Measurements from ENCODE around the gene ACTN2. TPM values are rescaled to one million over a fixed set of nuclear protein-coding genes. Genes with fewer than 3 reads are reported as not detected.

Gene ACTN2
- total and polyA plus RNA-seq, 2 experiments from 2014 or later, result 0.17 to 0.57 TPM

- no peak overlapping the region for H3K27ac ChIP-seq
- no peak overlapping the region for H3K4me2 ChIP-seq
- H3K4me3 ChIP-seq, result no peak overlapping the region
- no peaks in the 10 kb centered on the region for H3K9me2 ChIP-seq (replicated peaks; ENCODE audit: insufficient read depth)
- no peaks in the 10 kb centered on the region for H3K4me1 ChIP-seq (ENCODE audit: insufficient read depth)
- no peak for DNase-seq (ENCODE audit: low spot score)
- WGBS (ENCODE audit: low lambda C conversion rate, missing lambda C conversion rate), result 63% methylated on average over 5 of the region's 5 CpGs
- TF ChIP-seq EZH2 (IDR thresholded peaks at IDR 0.05; ENCODE audit: borderline replicate concordance) (no peak), EZH2phosphoT487 (IDR thresholded peaks at IDR 0.05; ENCODE audit: low read depth, severe bottlenecking, unreplicated experiment) (no peak)
- TF ChIP-seq, protein P1, sequence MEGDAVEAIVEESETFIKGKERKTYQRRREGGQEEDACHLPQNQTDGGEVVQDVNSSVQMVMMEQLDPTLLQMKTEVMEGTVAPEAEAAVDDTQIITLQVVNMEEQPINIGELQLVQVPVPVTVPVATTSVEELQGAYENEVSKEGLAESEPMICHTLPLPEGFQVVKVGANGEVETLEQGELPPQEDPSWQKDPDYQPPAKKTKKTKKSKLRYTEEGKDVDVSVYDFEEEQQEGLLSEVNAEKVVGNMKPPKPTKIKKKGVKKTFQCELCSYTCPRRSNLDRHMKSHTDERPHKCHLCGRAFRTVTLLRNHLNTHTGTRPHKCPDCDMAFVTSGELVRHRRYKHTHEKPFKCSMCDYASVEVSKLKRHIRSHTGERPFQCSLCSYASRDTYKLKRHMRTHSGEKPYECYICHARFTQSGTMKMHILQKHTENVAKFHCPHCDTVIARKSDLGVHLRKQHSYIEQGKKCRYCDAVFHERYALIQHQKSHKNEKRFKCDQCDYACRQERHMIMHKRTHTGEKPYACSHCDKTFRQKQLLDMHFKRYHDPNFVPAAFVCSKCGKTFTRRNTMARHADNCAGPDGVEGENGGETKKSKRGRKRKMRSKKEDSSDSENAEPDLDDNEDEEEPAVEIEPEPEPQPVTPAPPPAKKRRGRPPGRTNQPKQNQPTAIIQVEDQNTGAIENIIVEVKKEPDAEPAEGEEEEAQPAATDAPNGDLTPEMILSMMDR (IDR thresholded peaks at IDR 0.05; ENCODE audit: poor library complexity), result no peak
- no peaks in the 10 kb centered on the region for H3K9me3 ChIP-seq (ENCODE audit: low read depth)
- no peaks in the 10 kb centered on the region for H3K79me2 ChIP-seq
- H3K36me3 ChIP-seq (replicated peaks; ENCODE audit: insufficient read depth, low read depth), result no peaks in the 10 kb centered on the region
- H2AFZ ChIP-seq, result no peak overlapping the region
- no peaks in the 10 kb centered on the region for H4K20me1 ChIP-seq (ENCODE audit: insufficient read depth, poor library complexity, severe bottlenecking)
- no peaks in the 10 kb centered on the region for H3K27me3 ChIP-seq
Measured at GRCh38 chr1:236748268-236748870, 62.1 kb downstream of the ACTN2 start.

- Histone ChIP-seq H2AFZ (no peak overlapping the region), H3K79me2 (no peaks in the 10 kb centered on the region), H3K9me2 (replicated peaks; ENCODE audit: insufficient read depth) (no peaks in the 10 kb centered on the region), H4K20me1 (ENCODE audit: insufficient read depth, poor library complexity, severe bottlenecking) (no peaks in the 10 kb centered on the region), H3K27me3 (no peaks in the 10 kb centered on the region), H3K9me3 (ENCODE audit: low read depth) (no peaks in the 10 kb centered on the region), H3K4me1 (ENCODE audit: insufficient read depth) (no peaks in the 10 kb centered on the region), H3K4me2 (no peak overlapping the region), H3K27ac (no peak overlapping the region), H3K36me3 (replicated peaks; ENCODE audit: insufficient read depth, low read depth) (no peaks in the 10 kb centered on the region), H3K4me3 (no peak overlapping the region)
- 94% methylated on average over 3 of the region's 3 CpGs for WGBS (ENCODE audit: low lambda C conversion rate, missing lambda C conversion rate)
- TF ChIP-seq, protein P1 (IDR thresholded peaks at IDR 0.05; ENCODE audit: poor library complexity), result no peak
- TF ChIP-seq EZH2phosphoT487 (IDR thresholded peaks at IDR 0.05; ENCODE audit: low read depth, severe bottlenecking, unreplicated experiment) (no peak), EZH2 (IDR thresholded peaks at IDR 0.05; ENCODE audit: borderline replicate concordance) (no peak)
- no peak for DNase-seq (ENCODE audit: low spot score)
Measured at GRCh38 chr1:236750928-236751327, 64.6 kb downstream of the ACTN2 start.

GRCh38 chr1:236751385-236751784 is 65.1 kb downstream of the ACTN2 start:
- 95% methylated on average over 16 of the region's 16 CpGs for WGBS (ENCODE audit: low lambda C conversion rate, missing lambda C conversion rate)
- Histone ChIP-seq H2AFZ (no peak overlapping the region), H3K4me1 (ENCODE audit: insufficient read depth) (no peaks in the 10 kb centered on the region), H3K4me2 (no peak overlapping the region), H3K4me3 (no peak overlapping the region), H3K27ac (no peak overlapping the region), H3K9me3 (ENCODE audit: low read depth) (no peaks in the 10 kb centered on the region), H3K9me2 (replicated peaks; ENCODE audit: insufficient read depth) (no peaks in the 10 kb centered on the region), H3K36me3 (replicated peaks; ENCODE audit: insufficient read depth, low read depth) (no peaks in the 10 kb centered on the region), H3K27me3 (no peaks in the 10 kb centered on the region), H3K79me2 (no peaks in the 10 kb centered on the region), H4K20me1 (ENCODE audit: insufficient read depth, poor library complexity, severe bottlenecking) (no peaks in the 10 kb centered on the region)
- no peak for DNase-seq (ENCODE audit: low spot score)
- TF ChIP-seq, protein P1 (IDR thresholded peaks at IDR 0.05; ENCODE audit: poor library complexity), result no peak
- TF ChIP-seq EZH2phosphoT487 (IDR thresholded peaks at IDR 0.05; ENCODE audit: low read depth, severe bottlenecking, unreplicated experiment) (no peak), EZH2 (IDR thresholded peaks at IDR 0.05; ENCODE audit: borderline replicate concordance) (no peak)

All from hepatocyte (in vitro differentiated cells).